HG02678 (cell line): ENCODE data around the gene RANBP10.

Experiments used
- ATAC-seq: cut with Tn5 transposase; IDR thresholded peaks from one replicate; pipeline ENCODE4 v1.9.1; 2021; ENCODE audit warnings: mild to moderate bottlenecking, moderate library complexity; ENCODE audit not compliant: unreplicated experiment

RANBP10 gene

GRCh38 chr16:67828651-67829050 lies 22.3 kb upstream of the RANBP10 start:
- ATAC-seq, result no peak

GRCh38 chr16:67825906-67826305 lies 19.5 kb upstream of the RANBP10 start:
- ATAC-seq, result no peak

GRCh38 chr16:67825119-67825518 lies 18.8 kb upstream of the RANBP10 start:
- no peak for ATAC-seq

GRCh38 chr16:67822511-67822910 lies 16.2 kb upstream of the RANBP10 start:
- no peak for ATAC-seq

GRCh38 chr16:67820608-67821259 lies 14.4 kb upstream of the RANBP10 start:
- no peak for ATAC-seq

GRCh38 chr16:67814567-67814966 lies 8.2 kb upstream of the RANBP10 start:
- ATAC-seq, result no peak

GRCh38 chr16:67811899-67812298 lies 5.5 kb upstream of the RANBP10 start:
- ATAC-seq, result no peak

- no peak for ATAC-seq
These were observed 855 bp upstream of the RANBP10 start for GRCh38 chr16:67807148-67807682.

- no peak for ATAC-seq
These were observed 487 bp downstream of the RANBP10 start for GRCh38 chr16:67805718-67806427.

GRCh38 chr16:67804853-67805542 lies 1.4 kb downstream of the RANBP10 start:
- no peak for ATAC-seq

GRCh38 chr16:67803894-67804293 lies 2.5 kb downstream of the RANBP10 start:
- ATAC-seq, result no peak

- no peak for ATAC-seq
These were observed 4.5 kb downstream of the RANBP10 start for GRCh38 chr16:67801883-67802282.

GRCh38 chr16:67801241-67801640 lies 5.1 kb downstream of the RANBP10 start:
- no peak for ATAC-seq

GRCh38 chr16:67800338-67800926 lies 5.9 kb downstream of the RANBP10 start:
- ATAC-seq, result no peak

- no peak for ATAC-seq
These were observed 10.2 kb downstream of the RANBP10 start for GRCh38 chr16:67796099-67796718.

- ATAC-seq, result no peak
These were observed 16.3 kb downstream of the RANBP10 start for GRCh38 chr16:67790071-67790470.

GRCh38 chr16:67786491-67786890 lies 19.9 kb downstream of the RANBP10 start:
- ATAC-seq, result no peak

- ATAC-seq, result no peak
These were observed 23.0 kb downstream of the RANBP10 start for GRCh38 chr16:67783353-67783725.

- no peak for ATAC-seq
These were observed 23.6 kb downstream of the RANBP10 start for GRCh38 chr16:67782567-67783352.

GRCh38 chr16:67781565-67781921 lies 24.8 kb downstream of the RANBP10 start:
- ATAC-seq, result no peak
